Gastroesophageal sphincter (tissue), 4 donors: ENCODE results near the gene UAP1L1. TPM values are rescaled to one million over a fixed set of nuclear protein-coding genes. Genes with fewer than 3 reads are reported as not detected.

Experiments used
- ATAC-seq: fragments of 150-250 bp; one replicate; pipeline ENCODE4 v1.9.1; 2016; ENCODE audit warnings: mild to moderate bottlenecking, moderate library complexity
- H3K27ac ChIP-seq, 4 donors: fragments of 200-600 bp; sonication (generic) in 3 of 4; 1 replicate in 3 of 4; 2 replicates in 1 of 4; pipeline ENCODE4 v1.5.1; 2016 to 2019
- H3K27me3 ChIP-seq: fragments of 200-600 bp; sonication (generic); one replicate; pipeline ENCODE4 v1.5.1; 2019
- H3K36me3 ChIP-seq, 2 donors: fragments of 200-600 bp; sonication (generic); one replicate each; pipeline ENCODE4 v1.5.1; 2019; ENCODE audit warnings: control low read depth in 1 of 2
- H3K4me1 ChIP-seq, 3 donors: fragments of 200-600 bp; sonication (generic); 1 replicate in 2 of 3; 2 replicates in 1 of 3; pipeline ENCODE4 v1.5.1; 2016 to 2019; ENCODE audit warnings: control low read depth in 2 of 3
- H3K4me3 ChIP-seq, 2 donors: fragments of 200-600 bp; sonication (generic); one replicate each; pipeline ENCODE4 v1.5.1; 2019; ENCODE audit warnings: mild to moderate bottlenecking in 1 of 2, moderate library complexity in 1 of 2
- H3K9me3 ChIP-seq, 3 donors: fragments of 200-600 bp; sonication (generic); one replicate each; pipeline ENCODE4 v1.5.1; 2017 to 2019; ENCODE audit warnings: control low read depth in 2 of 3
- CTCF ChIP-seq, 4 experiments: fragments of 200-600 bp in 2 of 4; fragments of 450-650 bp in 2 of 4; sonication (generic) in 1 of 4; IDR thresholded peaks; one replicate each; pipeline ENCODE4 v1.5.1; 2017 to 2019; ENCODE audit warnings: antibody characterized with exemption in 4 of 4, mild to moderate bottlenecking in 2 of 4, moderate library complexity in 2 of 4
- EP300 ChIP-seq: sonication (generic); formaldehyde crosslinking; IDR thresholded peaks from one replicate; pipeline ENCODE4 v1.6.1; 2017; ENCODE audit warnings: antibody characterized with exemption, mild to moderate bottlenecking
- POLR2A ChIP-seq, 2 donors: fragments of 450-650 bp; IDR thresholded peaks; one replicate each; pipeline ENCODE4 v1.6.1; 2017; ENCODE audit warnings: antibody characterized with exemption in 2 of 2, mild to moderate bottlenecking in 2 of 2, moderate library complexity in 1 of 2
- POLR2AphosphoS5 ChIP-seq: sonication (generic); formaldehyde crosslinking; IDR thresholded peaks from one replicate; pipeline ENCODE4 v1.6.1; 2017; ENCODE audit warnings: antibody characterized with exemption
- WGBS, 2 donors: methylation state at CpG; one replicate each; pipeline ENCODE4 v1.1.5; 2018; ENCODE audit warnings: low coverage in 1 of 2; 5-methylcytosine and 5-hydroxymethylcytosine counted together
- total RNA-seq, 4 donors: library from RNA; depleted of rRNA; stranded (reverse); fragments of >200 nt; gene quantifications; one replicate each; pipeline ENCODE4 v1.1.0, GENCODE V29; 2016

Gene UAP1L1
- total RNA-seq, 4 donors from 2014 or later: 4.2 to 7.3 (median 6.0) TPM

GRCh38 chr9:137038916-137039315 lies 38.4 kb upstream of the UAP1L1 start:
- 80% methylated on average over 1 of the region's 9 CpGs; no CpG with 5 or more reads in 1 of the 2 donors for WGBS, 2 donors
- H3K27me3 ChIP-seq: peaks cover 16% of the 10 kb centered on the region
- H3K4me3 ChIP-seq: no peak overlapping the region
- ATAC-seq: no peak
- peaks cover 0 to 58% of the 10 kb centered on the region in 2 donors for H3K36me3 ChIP-seq
- no peak for TF ChIP-seq CTCF (IDR thresholded peaks at IDR 0.05)
- TF ChIP-seq POLR2AphosphoS5: no peak
- TF ChIP-seq POLR2A (IDR thresholded peaks at IDR 0.05): no peak
- TF ChIP-seq EP300: no peak
- H3K9me3 ChIP-seq: no peaks in the 10 kb centered on the region
- H3K27ac ChIP-seq: no peak overlapping the region
- H3K4me1 ChIP-seq: peaks cover 0 to 31% (median 13%) of the 10 kb centered on the region in 3 donors

GRCh38 chr9:137039611-137040366 lies 37.5 kb upstream of the UAP1L1 start:
- no peak overlapping the region for H3K27ac ChIP-seq
- TF ChIP-seq POLR2AphosphoS5 (no peak), EP300 (no peak), CTCF (IDR thresholded peaks at IDR 0.05) (no peak), POLR2A (IDR thresholded peaks at IDR 0.05) (no peak)
- peaks cover 0 to 58% of the 10 kb centered on the region in 2 donors for H3K36me3 ChIP-seq
- WGBS, 2 donors: no CpG with 5 or more reads among the region's 32 CpGs
- H3K27me3 ChIP-seq: peaks cover 10% of the 10 kb centered on the region
- ATAC-seq: no peak
- H3K4me1 ChIP-seq: peaks cover 0 to 34% (median 16%) of the 10 kb centered on the region in 3 donors
- H3K9me3 ChIP-seq: no peaks in the 10 kb centered on the region
- no peak overlapping the region for H3K4me3 ChIP-seq

- Histone ChIP-seq H3K4me3 (peak overlapping the region in 1 of 2 donors; percentile 22), H3K27ac (peak overlapping the region in 2 of 4 donors; percentile 5 to 50), H3K4me1 (peaks cover 0 to 33% (median 13%) of the 10 kb centered on the region in 3 donors), H3K36me3 (peaks cover 0 to 58% of the 10 kb centered on the region in 2 donors), H3K9me3 (no peaks in the 10 kb centered on the region), H3K27me3 (peaks cover 2% of the 10 kb centered on the region)
- TF ChIP-seq POLR2AphosphoS5 (no peak), POLR2A (IDR thresholded peaks at IDR 0.05) (no peak), EP300 (no peak), CTCF (IDR thresholded peaks at IDR 0.05) (no peak)
- no peak for ATAC-seq
- no CpG with 5 or more reads among the region's 23 CpGs for WGBS, 2 donors
Measured at GRCh38 chr9:137040568-137040967, 36.7 kb upstream of the UAP1L1 start.

- H3K4me1 ChIP-seq: peaks cover 0 to 33% (median 12%) of the 10 kb centered on the region in 3 donors
- H3K36me3 ChIP-seq: peaks cover 0 to 58% of the 10 kb centered on the region in 2 donors
- 68% methylated on average over 5 of the region's 16 CpGs; no CpG with 5 or more reads in 1 of the 2 donors for WGBS, 2 donors
- peak overlapping the region in 1 of 2 donors; percentile 22 for H3K4me3 ChIP-seq
- no peaks in the 10 kb centered on the region for H3K27me3 ChIP-seq
- TF ChIP-seq EP300: no peak
- no peak for TF ChIP-seq POLR2A (IDR thresholded peaks at IDR 0.05)
- TF ChIP-seq POLR2AphosphoS5: no peak
- no peak for TF ChIP-seq CTCF (IDR thresholded peaks at IDR 0.05)
- no peak for ATAC-seq
- no peaks in the 10 kb centered on the region for H3K9me3 ChIP-seq
- H3K27ac ChIP-seq: peak overlapping the region in 2 of 4 donors; percentile 5 to 50
Measured at GRCh38 chr9:137041124-137041523, 36.2 kb upstream of the UAP1L1 start.
